ENCODE results near the gene DYRK2. TPM values are rescaled to one million over a fixed set of nuclear protein-coding genes. Genes with fewer than 3 reads are reported as not detected.
A peak's percentile ranks its signal among the peaks of the same experiment; 100 is the strongest.

The DYRK2 gene
- polyA plus RNA-seq, 3 donors, result 7.5 to 12.5 (median 9.7) TPM

GRCh38 chr12:67645601-67646000 is 2.9 kb upstream of the DYRK2 start:
- H3K9ac ChIP-seq (ENCODE audit: insufficient read depth, low read length, poor library complexity, severe bottlenecking), result no peak overlapping the region
- no peak overlapping the region for H2AFZ ChIP-seq (ENCODE audit: insufficient read depth, low read depth, low read length, poor library complexity, severe bottlenecking)
- H3K27ac ChIP-seq (ENCODE audit: low read depth in 1 of 2, low read length in 2 of 2), result no peak overlapping the region
- H3K27me3 ChIP-seq (ENCODE audit: control insufficient read depth in 2 of 2, insufficient read depth in 2 of 2, low read length in 2 of 2), result peaks cover 0 to 8% of the 10 kb centered on the region in 2 donors
- no peak overlapping the region for H3K4me3 ChIP-seq (replicated peaks in 1 of 3; ENCODE audit: low read depth in 2 of 3, low read length in 3 of 3)
- H3K4me1 ChIP-seq (ENCODE audit: control insufficient read depth in 1 of 2, insufficient read depth in 2 of 2, low read length in 2 of 2), result peaks cover 17 to 20% of the 10 kb centered on the region in 2 donors
- H3K27me3 Mint-ChIP-seq (ENCODE audit: low read depth in 3 of 3), result peaks cover 10 to 25% (median 13%) of the 10 kb centered on the region in 3 donors
- no peak overlapping the region for H3K27ac Mint-ChIP-seq
- no peak for DNase-seq
- peaks cover 8% of the 10 kb centered on the region for H4K20me1 ChIP-seq (ENCODE audit: insufficient read depth, low read length)
- peaks cover 16% of the 10 kb centered on the region for H3K4me1 Mint-ChIP-seq
- H3K36me3 Mint-ChIP-seq, result peaks cover 2 to 4% of the 10 kb centered on the region in 2 donors
- no peaks in the 10 kb centered on the region for H3K9me3 ChIP-seq (replicated peaks in 1 of 2; ENCODE audit: control insufficient read depth in 1 of 2, insufficient read depth in 1 of 2, low read length in 2 of 2)
- no peaks in the 10 kb centered on the region for H3K36me3 ChIP-seq (replicated peaks in 1 of 2; ENCODE audit: control insufficient read depth in 1 of 2, insufficient read depth in 2 of 2, low read length in 2 of 2)
- H3K79me2 ChIP-seq (ENCODE audit: insufficient read depth, low read length), result peaks cover 12% of the 10 kb centered on the region
- TF ChIP-seq CTCF (IDR thresholded peaks at IDR 0.05), result no peak
- no peak overlapping the region for H3K4me2 ChIP-seq (replicated peaks; ENCODE audit: extremely low read depth, low read length, poor library complexity, severe bottlenecking)
- no peak overlapping the region for H3K4me3 Mint-ChIP-seq
- intact Hi-C loops (cut with micrococcal nuclease), result no loop called here
- H3K9me3 Mint-ChIP-seq, result peaks cover 0 to 2% (median 0%) of the 10 kb centered on the region in 7 donors

GRCh38 chr12:67646775-67647174 is 1.8 kb upstream of the DYRK2 start:
- peaks cover 16% of the 10 kb centered on the region for H4K20me1 ChIP-seq (ENCODE audit: insufficient read depth, low read length)
- peaks cover 16% of the 10 kb centered on the region for H3K79me2 ChIP-seq (ENCODE audit: insufficient read depth, low read length)
- DNase-seq, result no peak
- H2AFZ ChIP-seq (ENCODE audit: insufficient read depth, low read depth, low read length, poor library complexity, severe bottlenecking), result no peak overlapping the region
- no peak overlapping the region for H3K27ac Mint-ChIP-seq
- H3K27me3 ChIP-seq (ENCODE audit: control insufficient read depth in 2 of 2, insufficient read depth in 2 of 2, low read length in 2 of 2), result peaks cover 0 to 8% of the 10 kb centered on the region in 2 donors
- H3K4me1 Mint-ChIP-seq, result peaks cover 26% of the 10 kb centered on the region
- peak overlapping the region in 1 of 2 donors; percentile 95 for H3K4me3 Mint-ChIP-seq
- intact Hi-C loops (cut with micrococcal nuclease), result no loop called here
- no peak overlapping the region for H3K9ac ChIP-seq (ENCODE audit: insufficient read depth, low read length, poor library complexity, severe bottlenecking)
- peaks cover 21 to 29% of the 10 kb centered on the region in 2 donors for H3K4me1 ChIP-seq (ENCODE audit: control insufficient read depth in 1 of 2, insufficient read depth in 2 of 2, low read length in 2 of 2)
- 100% methylated on average over 4 of the region's 4 CpGs for WGBS (ENCODE audit: insufficient coverage)
- H3K36me3 ChIP-seq (replicated peaks in 1 of 2; ENCODE audit: control insufficient read depth in 1 of 2, insufficient read depth in 2 of 2, low read length in 2 of 2), result no peaks in the 10 kb centered on the region
- H3K9me3 Mint-ChIP-seq, result peaks cover 0 to 2% (median 0%) of the 10 kb centered on the region in 7 donors
- H3K27me3 Mint-ChIP-seq (ENCODE audit: low read depth in 3 of 3), result peaks cover 10 to 24% (median 13%) of the 10 kb centered on the region in 3 donors
- H3K9me3 ChIP-seq (replicated peaks in 1 of 2; ENCODE audit: control insufficient read depth in 1 of 2, insufficient read depth in 1 of 2, low read length in 2 of 2), result no peaks in the 10 kb centered on the region
- peaks cover 4 to 9% of the 10 kb centered on the region in 2 donors for H3K36me3 Mint-ChIP-seq
- H3K4me2 ChIP-seq (replicated peaks; ENCODE audit: extremely low read depth, low read length, poor library complexity, severe bottlenecking), result no peak overlapping the region
- no peak overlapping the region for H3K4me3 ChIP-seq (replicated peaks in 1 of 3; ENCODE audit: low read depth in 2 of 3, low read length in 3 of 3)
- TF ChIP-seq CTCF (IDR thresholded peaks at IDR 0.05), result no peak
- H3K27ac ChIP-seq (ENCODE audit: low read depth in 1 of 2, low read length in 2 of 2), result no peak overlapping the region

All from CD14-positive monocyte (primary cell).